HepG2 (cell line): ENCODE data around the gene CISD3. TPM values are rescaled to one million over a fixed set of nuclear protein-coding genes. Genes with fewer than 3 reads are reported as not detected.

Source experiments
- ATAC-seq: fragments of 200-7000 bp; cut with Tn5 transposase; 3 replicates; pipeline ENCODE4 v1.9.1; 2020; ENCODE audit warnings: mild to moderate bottlenecking, moderate library complexity
- BruUV-seq: library from RNA; stranded (reverse); fragments of 400-500 nt; replicated peaks from 2 replicates; lab custom pipeline; 2021; lab: Mats Ljungman, UMichigan
- CTCF ChIA-PET: fragments of 300-600 bp; formaldehyde crosslinking; extraction: SDS; loops from one replicate; lab custom pipeline; 2021; ENCODE audit warnings: low total read pairs, inconsistent platforms, low intra/inter-chr PET ratio; lab: Yijun Ruan, JAX
- POLR2A ChIA-PET: fragments of 350-600 bp; sonication (Branson Sonifier 250); formaldehyde crosslinking; loops from one replicate; lab custom pipeline; 2020; ENCODE audit warnings: antibody characterized with exemption, inconsistent platforms; lab: Yijun Ruan, JAX
- DNase-seq: peaks from one replicate; pipeline ENCODE4 v3.0.0-alpha.2; 2015; ENCODE audit warnings: low spot score
- FAIRE-seq: peaks from 3 replicates; lab custom pipeline; 2011; peaks lifted over from hg19 to GRCh38; lab: Jason Lieb, UNC
- H2AFZ ChIP-seq: one replicate; pipeline ENCODE4 v1.6.1; 2011; ENCODE audit warnings: low read length, inconsistent platforms
- H3K27ac ChIP-seq: fragments of 300-600 bp; 3 replicates; pipeline ENCODE4 v1.8.0; 2011; ENCODE audit warnings: mixed run types, mild to moderate bottlenecking, mixed read lengths, low read length, inconsistent platforms; ENCODE audit not compliant: insufficient read depth; ENCODE audit errors: extremely low read length
- H3K27me3 ChIP-seq, 2 experiments: fragments of 200-600 bp in 1 of 2; 2 replicates in 1 of 2; 3 replicates in 1 of 2; pipeline versions ENCODE4 v1.6.0 to v1.8.0; 2011; ENCODE audit warnings: low read length in 2 of 2, mild to moderate bottlenecking in 2 of 2, moderate library complexity in 2 of 2, inconsistent platforms in 1 of 2; ENCODE audit not compliant: insufficient read depth in 2 of 2, control insufficient read depth in 1 of 2
- H3K36me3 ChIP-seq, 2 experiments: fragments of 200-600 bp in 1 of 2; replicated peaks in 1 of 2; 2 replicates in 1 of 2; 3 replicates in 1 of 2; pipeline versions ENCODE4 v1.5.1 to v1.8.0; 2011; ENCODE audit warnings: low read length in 2 of 2, inconsistent platforms in 1 of 2; ENCODE audit not compliant: insufficient read depth in 2 of 2, control insufficient read depth in 1 of 2
- H3K4me1 ChIP-seq: 2 replicates; pipeline ENCODE4 v1.5.1; 2012; ENCODE audit warnings: low read length, inconsistent platforms; ENCODE audit not compliant: insufficient read depth
- H3K4me2 ChIP-seq: 2 replicates; pipeline ENCODE4 v1.6.0; 2011; ENCODE audit warnings: low read depth, low read length, inconsistent platforms
- H3K4me3 ChIP-seq, 3 experiments: fragments of 200-600 bp in 1 of 3; sonication (generic), shearing (Covaris generic) in 1 of 3; replicated peaks in 1 of 3; 2 replicates each; pipeline ENCODE4 v1.5.1; 2011 to 2016; ENCODE audit warnings: low read length in 3 of 3, inconsistent platforms in 2 of 3, low read depth in 2 of 3, mild to moderate bottlenecking in 2 of 3, control low read depth in 1 of 3, mixed read lengths in 1 of 3; ENCODE audit not compliant: insufficient read depth in 1 of 3
- H3K79me2 ChIP-seq: one replicate; pipeline ENCODE4 v1.6.1; 2011; ENCODE audit warnings: low read length, inconsistent platforms; ENCODE audit not compliant: insufficient read depth
- H3K9ac ChIP-seq: 2 replicates; pipeline ENCODE4 v1.6.0; 2011; ENCODE audit warnings: mild to moderate bottlenecking, low read depth, low read length, inconsistent platforms; ENCODE audit not compliant: insufficient read depth
- H3K9me3 ChIP-seq: 2 replicates; pipeline ENCODE4 v1.5.1; 2012; ENCODE audit warnings: mild to moderate bottlenecking, low read length
- H4K20me1 ChIP-seq: 2 replicates; pipeline ENCODE4 v1.6.0; 2011; ENCODE audit warnings: inconsistent platforms, mild to moderate bottlenecking, low read length, moderate library complexity; ENCODE audit not compliant: insufficient read depth
- ESRRA ChIP-seq: sonication (generic); formaldehyde crosslinking; IDR thresholded peaks from 2 replicates; pipeline ENCODE4 v1.5.1; 2020; ENCODE audit warnings: mild to moderate bottlenecking, low read depth, missing genetic modification reagents
- PRPF4 ChIP-seq: fragments of 200-400 bp; formaldehyde crosslinking; IDR thresholded peaks from 2 replicates; pipeline ENCODE4 v1.6.1; 2016; ENCODE audit warnings: low read length, low read depth; ENCODE audit not compliant: poor library complexity, severe bottlenecking
- ZFX ChIP-seq: sonication (generic); formaldehyde crosslinking; IDR thresholded peaks from 2 replicates; pipeline ENCODE4 v1.4.0; 2020; ENCODE audit warnings: mild to moderate bottlenecking, low read depth, missing genetic modification reagents, moderate library complexity
- ZFYVE20 ChIP-seq: sonication (generic); formaldehyde crosslinking; IDR thresholded peaks from 2 replicates; pipeline ENCODE4 v1.8.0; 2023; ENCODE audit warnings: low read depth, mild to moderate bottlenecking, moderate library complexity, missing genetic modification reagents, borderline replicate concordance
- ZNF317 ChIP-seq: sonication (generic); formaldehyde crosslinking; IDR thresholded peaks from 2 replicates; pipeline ENCODE4 v1.5.0; 2020; ENCODE audit warnings: mild to moderate bottlenecking, missing genetic modification reagents
- ZNF562 ChIP-seq: sonication (generic); formaldehyde crosslinking; IDR thresholded peaks from 2 replicates; pipeline ENCODE4 v1.8.0; 2022; ENCODE audit warnings: missing genetic modification reagents, borderline replicate concordance
- ZNF570 ChIP-seq: sonication (generic); formaldehyde crosslinking; IDR thresholded peaks from 2 replicates; pipeline ENCODE4 v1.4.0; 2020; ENCODE audit warnings: mild to moderate bottlenecking, missing genetic modification reagents, borderline replicate concordance
- ZNF674 ChIP-seq: sonication (generic); formaldehyde crosslinking; IDR thresholded peaks from 2 replicates; pipeline ENCODE4 v1.5.0; 2020; ENCODE audit warnings: low read depth, mild to moderate bottlenecking, missing genetic modification reagents
- WGBS: methylation state at CpG from one replicate; pipeline ENCODE4 v1.1.6; 2017; ENCODE audit warnings: low lambda C conversion rate; 5-methylcytosine and 5-hydroxymethylcytosine counted together
- in situ Hi-C: cut with HindIII; loops from 2 replicates; pipeline ENCODE4 v1.10.0; 2017; ENCODE audit warnings: low pct_unique_long_range_greater_than_20kb; ENCODE audit not compliant: extremely low pct_ligation_motif_present
- intact Hi-C: fragments of 100-400 bp; cut with micrococcal nuclease; formaldehyde crosslinking; loops from one replicate; pipeline ENCODE4 v1.10.0; 2022; ENCODE audit not compliant: unreplicated experiment
- polyA plus RNA-seq, 8 experiments: library from polyadenylated mRNA; depleted of rRNA in 3 of 8; stranded (reverse) in 7 of 8; unstranded in 1 of 8; fragments of >200 nt; fragmentation: Illumina TruSeq in 4 of 8; extraction: Trizol in 4 of 8; gene quantifications; 2 replicates each; pipeline versions ENCODE4 v1.2.1 to v1.2.3, GENCODE V29; 2011 to 2016; ENCODE audit warnings: low read depth in 4 of 8, missing spikeins in 1 of 8, mixed read lengths in 1 of 8; ENCODE audit not compliant: insufficient read depth in 1 of 8
- total RNA-seq, 5 experiments: library from RNA; depleted of rRNA; stranded (reverse); fragments of >200 nt; fragmentation: Illumina TruSeq; extraction: Trizol; gene quantifications; 2 replicates each; pipeline ENCODE4 v1.2.3, GENCODE V29; 2016; ENCODE audit warnings: low read depth in 1 of 5
- TF ChIP-seq, protein P1 (sequence below): sonication (generic); formaldehyde crosslinking; IDR thresholded peaks from 2 replicates; pipeline ENCODE4 v1.5.0; 2020; ENCODE audit warnings: missing genetic modification reagents
- TF ChIP-seq, protein P2 (sequence below): sonication (generic); formaldehyde crosslinking; IDR thresholded peaks from 2 replicates; pipeline ENCODE4 v1.4.0; 2020; ENCODE audit warnings: mild to moderate bottlenecking, missing genetic modification reagents
- TF ChIP-seq, protein P3 (sequence below): sonication (generic); formaldehyde crosslinking; IDR thresholded peaks from 2 replicates; pipeline ENCODE4 v1.5.0; 2020; ENCODE audit warnings: missing genetic modification reagents

The CISD3 gene
- total and polyA plus RNA-seq, 2 of the 13 experiments (the other 11 are each of a cell fraction or from before 2014, with no cell fraction given) = 30.0 to 34.1 TPM

DNA sequence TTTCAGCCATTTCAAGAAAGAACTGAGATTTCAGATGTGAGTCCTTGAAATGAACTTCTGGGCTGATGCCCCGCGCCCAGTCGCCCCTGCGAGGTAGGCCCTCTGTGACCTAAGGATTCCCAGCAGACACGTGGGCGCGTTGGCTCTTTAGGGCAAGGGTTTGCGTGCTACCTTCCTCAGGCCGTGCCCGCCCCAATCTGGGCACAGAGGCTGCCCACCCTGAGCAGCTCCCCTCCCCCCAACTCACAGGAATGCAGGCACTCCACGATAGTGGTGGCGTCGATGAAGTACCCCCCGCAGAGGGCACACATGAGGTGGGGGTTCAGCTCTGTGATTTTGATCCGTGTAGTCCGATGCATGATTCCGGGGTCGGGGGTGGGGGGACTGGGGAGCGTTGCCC, 9.9 kb downstream of the CISD3 start:
- Histone ChIP-seq H3K79me2 (peaks cover 54% of the 10 kb centered on the region), H3K36me3 (peaks cover 30 to 58% of the 10 kb centered on the region in 2 experiments), H3K4me3 (no peak overlapping the region), H3K9me3 (no peaks in the 10 kb centered on the region), H3K9ac (no peak overlapping the region), H3K4me1 (peaks cover 43% of the 10 kb centered on the region), H3K27me3 (no peaks in the 10 kb centered on the region), H3K4me2 (no peak overlapping the region), H3K27ac (no peak overlapping the region), H2AFZ (no peak overlapping the region), H4K20me1 (peaks cover 36% of the 10 kb centered on the region)
- TF ChIP-seq ZNF674 (CRISPR knock-in tag) = no peak
- ChIA-PET POLR2A (no interaction called here), CTCF (no interaction called here)
- no TSS peak for BruUV-seq
- FAIRE-seq (no peak), ATAC-seq (no peak), DNase-seq (no peak)
- 98% methylated on average over 19 of the region's 19 CpGs for WGBS
- intact Hi-C loops = no loop called here
- in situ Hi-C loops = no loop called here

DNA sequence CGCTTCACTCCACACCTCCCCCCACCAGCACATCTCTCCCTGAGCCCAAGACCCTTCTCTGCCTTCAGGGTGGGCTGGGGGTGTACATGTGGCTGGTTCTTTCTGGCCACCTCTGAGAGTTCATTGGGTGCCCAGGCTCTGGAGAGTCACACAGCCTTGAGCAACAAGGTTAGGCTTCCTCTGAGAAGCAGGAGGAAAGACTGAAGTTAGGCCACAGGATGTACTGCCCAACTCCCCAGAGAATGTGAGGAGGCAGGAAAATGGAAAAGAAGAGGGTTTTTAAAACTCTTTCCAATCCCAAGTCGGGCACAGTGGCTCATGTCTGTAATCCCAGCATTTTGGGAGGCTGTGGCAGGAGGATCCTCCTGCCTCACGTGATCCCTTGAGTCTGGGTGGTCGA, 10.7 kb downstream of the CISD3 start:
- H4K20me1 ChIP-seq = peaks cover 30% of the 10 kb centered on the region
- H3K9me3 ChIP-seq = no peaks in the 10 kb centered on the region
- ATAC-seq (no peak), DNase-seq (no peak), FAIRE-seq (no peak)
- peaks cover 44% of the 10 kb centered on the region for H3K4me1 ChIP-seq
- H3K36me3 ChIP-seq = peaks cover 26 to 51% of the 10 kb centered on the region in 2 experiments
- ChIA-PET POLR2A (no interaction called here), CTCF (no interaction called here)
- BruUV-seq = no TSS peak
- intact Hi-C loops (no loop called here), in situ Hi-C loops (no loop called here)
- TF ChIP-seq, protein P1, sequence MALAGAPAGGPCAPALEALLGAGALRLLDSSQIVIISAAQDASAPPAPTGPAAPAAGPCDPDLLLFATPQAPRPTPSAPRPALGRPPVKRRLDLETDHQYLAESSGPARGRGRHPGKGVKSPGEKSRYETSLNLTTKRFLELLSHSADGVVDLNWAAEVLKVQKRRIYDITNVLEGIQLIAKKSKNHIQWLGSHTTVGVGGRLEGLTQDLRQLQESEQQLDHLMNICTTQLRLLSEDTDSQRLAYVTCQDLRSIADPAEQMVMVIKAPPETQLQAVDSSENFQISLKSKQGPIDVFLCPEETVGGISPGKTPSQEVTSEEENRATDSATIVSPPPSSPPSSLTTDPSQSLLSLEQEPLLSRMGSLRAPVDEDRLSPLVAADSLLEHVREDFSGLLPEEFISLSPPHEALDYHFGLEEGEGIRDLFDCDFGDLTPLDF (CRISPR knock-in tag) = no peak
- TF ChIP-seq ZNF317 (no peak), ZNF562 (CRISPR knock-in tag) (no peak), ZFYVE20 (CRISPR knock-in tag) (no peak), PRPF4 (no peak), ZFX (CRISPR knock-in tag) (no peak), ZNF570 (CRISPR knock-in tag) (no peak), ESRRA (CRISPR knock-in tag) (no peak)
- TF ChIP-seq, protein P2, sequence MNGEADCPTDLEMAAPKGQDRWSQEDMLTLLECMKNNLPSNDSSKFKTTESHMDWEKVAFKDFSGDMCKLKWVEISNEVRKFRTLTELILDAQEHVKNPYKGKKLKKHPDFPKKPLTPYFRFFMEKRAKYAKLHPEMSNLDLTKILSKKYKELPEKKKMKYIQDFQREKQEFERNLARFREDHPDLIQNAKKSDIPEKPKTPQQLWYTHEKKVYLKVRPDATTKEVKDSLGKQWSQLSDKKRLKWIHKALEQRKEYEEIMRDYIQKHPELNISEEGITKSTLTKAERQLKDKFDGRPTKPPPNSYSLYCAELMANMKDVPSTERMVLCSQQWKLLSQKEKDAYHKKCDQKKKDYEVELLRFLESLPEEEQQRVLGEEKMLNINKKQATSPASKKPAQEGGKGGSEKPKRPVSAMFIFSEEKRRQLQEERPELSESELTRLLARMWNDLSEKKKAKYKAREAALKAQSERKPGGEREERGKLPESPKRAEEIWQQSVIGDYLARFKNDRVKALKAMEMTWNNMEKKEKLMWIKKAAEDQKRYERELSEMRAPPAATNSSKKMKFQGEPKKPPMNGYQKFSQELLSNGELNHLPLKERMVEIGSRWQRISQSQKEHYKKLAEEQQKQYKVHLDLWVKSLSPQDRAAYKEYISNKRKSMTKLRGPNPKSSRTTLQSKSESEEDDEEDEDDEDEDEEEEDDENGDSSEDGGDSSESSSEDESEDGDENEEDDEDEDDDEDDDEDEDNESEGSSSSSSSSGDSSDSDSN = no peak
- TF ChIP-seq, protein P3, sequence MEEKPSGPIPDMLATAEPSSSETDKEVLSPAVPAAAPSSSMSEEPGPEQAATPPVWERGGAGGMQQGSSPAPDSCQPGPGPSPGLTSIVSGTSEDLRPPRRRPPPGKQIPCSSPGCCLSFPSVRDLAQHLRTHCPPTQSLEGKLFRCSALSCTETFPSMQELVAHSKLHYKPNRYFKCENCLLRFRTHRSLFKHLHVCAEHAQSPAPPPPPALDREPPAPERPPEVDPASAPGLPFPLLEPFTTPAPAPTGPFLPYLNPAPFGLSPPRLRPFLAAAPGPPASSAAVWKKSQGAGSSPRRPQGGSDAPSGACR = no peak
- no peak overlapping the region for H3K27ac ChIP-seq
- 96% methylated on average over 4 of the region's 4 CpGs for WGBS
- no peak overlapping the region for H3K4me3 ChIP-seq
- H3K9ac ChIP-seq = no peak overlapping the region
- no peak overlapping the region for H3K4me2 ChIP-seq
- no peaks in the 10 kb centered on the region for H3K27me3 ChIP-seq
- H3K79me2 ChIP-seq = peaks cover 60% of the 10 kb centered on the region
- H2AFZ ChIP-seq = no peak overlapping the region
